ENCODE measurements around the gene PSMA8. TPM values are rescaled to one million over a fixed set of nuclear protein-coding genes. Genes with fewer than 3 reads are reported as not detected.
"Not testable (repeated sequence)": the region's sequence is repeated elsewhere in the genome, so short reads cannot be mapped to it uniquely, and the experiment has no call there.

Gene PSMA8
- total RNA-seq, 4 donors from 2014 or later: not detected

DNA sequence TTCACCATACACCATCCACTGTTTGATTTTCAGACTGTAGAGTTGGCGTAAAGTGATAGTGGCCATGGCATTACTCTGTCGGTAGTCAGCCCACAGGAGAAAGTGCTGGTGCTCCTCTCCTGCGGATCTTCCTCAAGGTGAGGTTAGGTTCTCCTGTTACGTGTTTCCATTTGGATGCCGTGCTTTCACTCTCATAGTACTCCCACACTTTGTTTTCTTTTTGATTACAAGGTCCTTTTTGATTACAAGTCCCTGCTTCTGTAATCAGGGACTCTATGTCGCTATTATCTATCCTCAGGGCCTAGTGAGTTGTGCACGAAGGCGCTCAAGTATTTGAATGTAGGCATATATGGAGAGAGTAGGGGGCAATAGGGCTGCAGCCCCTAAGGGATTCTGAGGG, 96.8 kb downstream of the PSMA8 start:
- Histone ChIP-seq H3K4me3 (no peak overlapping the region), H3K27ac (no peak overlapping the region), H3K36me3 (no peaks in the 10 kb centered on the region), H3K4me1 (peaks cover 3 to 55% (median 18%) of the 10 kb centered on the region in 3 donors), H3K9me3 (no peaks in the 10 kb centered on the region), H3K27me3 (no peaks in the 10 kb centered on the region)
- intact Hi-C loops (cut with DNase I): no loop called here
- no peak for DNase-seq
- WGBS, 2 donors: 95% methylated on average over 8 of the region's 8 CpGs
- TF ChIP-seq POLR2A (IDR thresholded peaks at IDR 0.05): no peak
- TF ChIP-seq, protein P1, sequence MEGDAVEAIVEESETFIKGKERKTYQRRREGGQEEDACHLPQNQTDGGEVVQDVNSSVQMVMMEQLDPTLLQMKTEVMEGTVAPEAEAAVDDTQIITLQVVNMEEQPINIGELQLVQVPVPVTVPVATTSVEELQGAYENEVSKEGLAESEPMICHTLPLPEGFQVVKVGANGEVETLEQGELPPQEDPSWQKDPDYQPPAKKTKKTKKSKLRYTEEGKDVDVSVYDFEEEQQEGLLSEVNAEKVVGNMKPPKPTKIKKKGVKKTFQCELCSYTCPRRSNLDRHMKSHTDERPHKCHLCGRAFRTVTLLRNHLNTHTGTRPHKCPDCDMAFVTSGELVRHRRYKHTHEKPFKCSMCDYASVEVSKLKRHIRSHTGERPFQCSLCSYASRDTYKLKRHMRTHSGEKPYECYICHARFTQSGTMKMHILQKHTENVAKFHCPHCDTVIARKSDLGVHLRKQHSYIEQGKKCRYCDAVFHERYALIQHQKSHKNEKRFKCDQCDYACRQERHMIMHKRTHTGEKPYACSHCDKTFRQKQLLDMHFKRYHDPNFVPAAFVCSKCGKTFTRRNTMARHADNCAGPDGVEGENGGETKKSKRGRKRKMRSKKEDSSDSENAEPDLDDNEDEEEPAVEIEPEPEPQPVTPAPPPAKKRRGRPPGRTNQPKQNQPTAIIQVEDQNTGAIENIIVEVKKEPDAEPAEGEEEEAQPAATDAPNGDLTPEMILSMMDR (IDR thresholded peaks at IDR 0.05): no peak

DNA sequence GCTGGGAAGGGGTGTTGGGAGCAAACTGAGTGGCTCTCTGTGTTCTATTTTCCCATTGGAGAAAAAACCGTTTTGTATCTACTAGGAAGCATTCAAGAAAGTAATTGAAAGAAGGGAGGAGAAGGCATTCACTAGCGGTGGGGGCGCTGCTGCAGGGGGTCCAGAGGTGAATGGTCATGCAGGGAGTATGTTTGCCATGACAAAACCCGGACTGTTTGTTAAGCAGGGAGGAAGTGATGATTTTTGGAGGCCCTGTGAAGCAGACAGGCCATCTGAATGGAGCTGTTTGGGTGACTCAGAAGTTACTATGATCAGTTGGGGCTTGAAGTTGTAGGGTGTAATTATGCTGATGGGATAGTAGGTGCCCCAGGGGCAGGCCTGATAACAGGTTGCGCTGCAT, 99.5 kb downstream of the PSMA8 start:
- 49 to 67% methylated on average over 5 of the region's 5 CpGs for WGBS, 2 donors
- no peak for DNase-seq
- peaks cover 0 to 34% (median 10%) of the 10 kb centered on the region in 3 donors for H3K4me1 ChIP-seq
- H3K4me3 ChIP-seq: no peak overlapping the region
- H3K27me3 ChIP-seq: no peaks in the 10 kb centered on the region
- no peaks in the 10 kb centered on the region for H3K36me3 ChIP-seq
- H3K27ac ChIP-seq: no peak overlapping the region
- no peak for TF ChIP-seq POLR2A (IDR thresholded peaks at IDR 0.05)
- TF ChIP-seq, protein P1 (IDR thresholded peaks at IDR 0.05): no peak
- no peaks in the 10 kb centered on the region for H3K9me3 ChIP-seq
- intact Hi-C loops (cut with DNase I): no loop called here

DNA sequence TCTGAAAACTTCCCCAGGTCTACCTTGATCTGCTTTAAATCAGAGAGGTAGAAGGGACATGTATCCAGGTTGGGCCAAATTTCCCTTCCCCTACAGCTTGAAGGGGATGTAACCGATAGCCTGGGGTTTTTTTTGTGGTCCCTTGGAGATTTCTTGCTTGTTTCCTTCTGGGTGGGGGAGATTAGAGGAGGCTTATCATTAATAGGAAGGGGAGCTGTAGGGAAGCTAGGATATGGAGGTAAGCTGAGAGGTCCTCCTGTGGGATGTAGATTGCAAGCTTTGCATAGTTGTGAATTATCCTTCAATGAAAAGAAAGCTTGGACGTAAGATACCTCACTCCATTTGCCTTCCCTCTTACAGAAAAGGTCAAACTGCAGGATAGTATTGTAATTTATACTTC, 103.7 kb downstream of the PSMA8 start:
- H3K4me3 ChIP-seq; H3K9me3 ChIP-seq; DNase-seq; H3K27ac ChIP-seq; intact Hi-C loops (cut with DNase I); H3K27me3 ChIP-seq; H3K36me3 ChIP-seq: not testable (repeated sequence)
- 91 to 97% methylated on average over 2 of the region's 2 CpGs for WGBS, 2 donors
- H3K4me1 ChIP-seq: peaks cover 0 to 15% (median 2%) of the 10 kb centered on the region in 3 donors

DNA sequence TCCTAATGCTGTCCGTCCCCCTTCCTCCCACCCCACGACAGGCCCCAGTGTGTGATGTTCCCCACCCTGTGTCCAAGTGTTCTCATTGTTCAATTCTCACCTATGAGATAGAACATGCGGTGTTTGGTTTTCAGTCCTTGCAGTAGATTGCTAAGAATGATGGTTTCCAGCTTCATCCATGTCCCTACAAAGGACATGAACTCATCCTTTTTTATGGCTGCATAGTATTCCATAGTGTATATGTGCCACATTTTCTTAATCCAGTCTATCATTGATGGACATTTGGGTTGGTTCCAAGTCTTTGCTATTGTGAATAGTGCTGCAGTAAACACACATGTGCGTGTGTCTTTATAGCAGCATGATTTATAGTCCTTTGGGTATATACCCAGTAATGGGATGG, 105.0 kb downstream of the PSMA8 start:
- H3K4me3 ChIP-seq; H3K36me3 ChIP-seq; intact Hi-C loops (cut with DNase I); H3K27ac ChIP-seq; H3K9me3 ChIP-seq; DNase-seq; H3K4me1 ChIP-seq; H3K27me3 ChIP-seq: not testable (repeated sequence)
- WGBS, 2 donors: 85 to 95% methylated on average over 4 of the region's 4 CpGs

DNA sequence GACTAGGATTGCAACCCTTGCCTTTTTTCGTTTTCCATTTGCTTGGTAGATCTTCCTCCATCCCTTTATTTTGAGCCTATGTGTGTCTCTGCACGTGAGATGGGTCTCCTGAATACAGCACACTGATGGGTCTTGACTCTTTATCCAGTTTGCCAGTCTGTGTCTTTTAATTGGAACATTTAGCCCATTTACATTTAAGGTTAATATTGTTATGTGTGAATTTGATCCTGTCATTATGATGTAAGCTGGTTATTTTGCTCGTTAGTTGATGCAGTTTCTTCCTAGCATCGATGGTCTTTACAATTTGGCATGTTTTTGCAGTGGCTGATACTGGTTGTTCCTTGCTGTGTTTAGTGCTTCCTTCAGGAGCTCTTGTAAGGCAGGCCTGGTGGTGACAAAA, 108.7 kb downstream of the PSMA8 start:
- H3K27ac ChIP-seq; H3K9me3 ChIP-seq; H3K27me3 ChIP-seq; intact Hi-C loops (cut with DNase I); H3K36me3 ChIP-seq; DNase-seq; H3K4me3 ChIP-seq; H3K4me1 ChIP-seq: not testable (repeated sequence)
- WGBS, 2 donors: 89 to 95% methylated on average over 4 of the region's 4 CpGs

Other genes starting within 250 kb of the PSMA8 start
- 100 to 1,000 TPM in 1 of 4 donors, 10 to 100 TPM in 3; 72.7 to 107 (median 82.4) TPM for gene SS18, start 43.3 kb upstream of the PSMA8 start, total RNA-seq
- gene TAF4B, start 92.6 kb downstream of the PSMA8 start, total RNA-seq: 10 to 100 TPM in 1 of 4 donors, 1 to 10 TPM in 3; 5.9 to 20.2 (median 7.0) TPM

Measured in esophagus squamous epithelium (tissue), 5 donors.